DMS 273 treated with DMSO at 0.1 percent for 48 hours (cell line): ENCODE measurements around the gene AACS.
"Not testable (repeated sequence)": the region's sequence is repeated elsewhere in the genome, so short reads cannot be mapped to it uniquely, and the experiment has no call there.

Experiments used
- DNase-seq: peaks from one replicate; lab custom pipeline; 2025; lab: John Stamatoyannopoulos, UW

Gene AACS

DNA sequence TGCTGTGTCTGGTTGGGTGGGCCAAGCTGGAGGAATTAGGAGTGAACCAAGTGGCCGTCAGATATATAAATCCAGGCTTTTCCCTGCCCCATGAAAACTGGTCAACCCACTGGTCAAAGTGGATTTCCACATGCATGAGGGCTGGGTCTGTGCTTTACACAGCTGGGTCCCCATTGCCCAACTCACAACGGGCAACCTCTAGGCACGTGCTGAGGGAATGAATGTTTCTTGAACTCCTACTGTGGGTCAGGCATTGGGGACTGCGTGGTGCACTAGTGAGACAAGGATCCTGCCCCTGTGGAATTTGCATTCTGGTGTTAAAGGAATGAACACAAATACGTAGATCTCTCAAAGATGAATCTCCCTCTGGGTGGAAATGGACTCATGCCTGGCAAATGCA lies 7.5 kb upstream of the AACS start:
- no peak for DNase-seq

DNA sequence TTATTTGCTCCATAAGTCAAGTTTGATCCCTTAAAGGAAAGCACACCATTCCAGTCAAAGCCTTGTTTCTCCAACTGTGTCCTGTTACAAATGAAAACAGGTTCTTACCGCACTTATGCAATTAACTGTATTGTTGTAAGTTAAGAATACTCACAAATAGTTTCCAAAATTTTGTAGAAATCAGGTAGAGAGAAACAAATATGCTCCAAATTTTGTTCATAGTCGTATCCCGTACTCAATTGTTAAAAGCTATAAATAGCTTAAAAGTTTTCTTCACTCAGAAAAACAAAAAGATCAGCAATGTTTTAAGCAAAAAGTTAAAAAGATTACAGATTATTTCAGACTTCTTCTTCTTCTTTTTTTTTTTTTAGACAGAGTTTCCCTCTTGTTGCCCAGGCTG lies 4.0 kb upstream of the AACS start:
- no peak for DNase-seq

- not testable (repeated sequence) for DNase-seq
Measured at GRCh38 chr12:125063522-125063921, 1.7 kb upstream of the AACS start.

GRCh38 chr12:125064492-125064891 lies 743 bp upstream of the AACS start:
- no peak for DNase-seq

DNA sequence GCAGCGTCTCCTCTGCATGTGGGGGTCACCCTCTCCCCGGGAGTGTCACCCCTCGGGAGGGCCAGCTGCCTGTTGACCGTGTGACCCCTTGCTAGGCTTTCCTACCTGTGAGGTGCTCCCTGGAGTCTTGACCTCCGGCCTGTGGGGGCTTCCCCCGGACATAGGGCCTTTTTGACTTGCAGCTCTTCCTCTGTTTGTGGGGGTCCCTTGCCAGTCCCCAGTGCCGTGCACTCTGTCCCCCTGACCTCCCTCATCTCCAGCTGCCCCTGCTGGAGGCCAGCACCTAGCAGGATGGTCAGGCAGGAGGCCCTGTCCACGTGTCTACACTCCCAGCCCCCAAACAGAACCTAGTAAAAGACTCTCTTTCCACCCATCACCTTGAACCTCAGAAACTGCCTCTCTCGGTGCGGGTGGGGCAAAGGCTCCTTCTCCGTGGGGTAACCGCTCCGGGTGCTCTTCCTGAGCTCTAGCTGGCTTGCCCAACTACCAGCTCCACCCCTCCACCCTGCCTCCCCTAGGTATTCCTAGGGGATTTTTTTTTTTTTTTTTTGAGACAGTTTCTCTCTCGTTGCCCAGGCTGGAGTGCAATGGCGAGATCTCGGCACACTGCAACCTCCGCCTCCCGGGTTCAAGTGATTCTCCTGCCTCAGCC lies 810 bp downstream of the AACS start:
- no peak for DNase-seq

DNA sequence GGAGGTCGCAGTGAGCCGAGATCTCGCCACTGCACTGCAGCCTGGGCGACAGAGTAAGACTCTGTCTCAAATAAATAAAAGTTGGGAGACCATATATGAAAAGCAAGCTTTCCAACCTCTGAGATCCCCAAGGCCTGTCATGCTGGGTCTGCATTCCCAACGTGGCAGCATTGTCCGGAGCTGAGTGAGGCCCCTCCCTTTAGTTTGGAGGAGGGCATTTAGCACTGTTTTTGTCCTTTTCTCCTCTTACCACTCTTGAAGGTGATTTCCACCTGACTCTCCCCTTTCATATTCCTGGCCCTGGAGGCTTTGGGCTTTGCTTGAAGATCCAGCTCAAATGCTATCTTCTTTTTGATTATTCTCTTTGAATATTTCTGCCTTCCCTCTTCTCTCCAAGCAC lies 3.2 kb downstream of the AACS start:
- no peak for DNase-seq

DNA sequence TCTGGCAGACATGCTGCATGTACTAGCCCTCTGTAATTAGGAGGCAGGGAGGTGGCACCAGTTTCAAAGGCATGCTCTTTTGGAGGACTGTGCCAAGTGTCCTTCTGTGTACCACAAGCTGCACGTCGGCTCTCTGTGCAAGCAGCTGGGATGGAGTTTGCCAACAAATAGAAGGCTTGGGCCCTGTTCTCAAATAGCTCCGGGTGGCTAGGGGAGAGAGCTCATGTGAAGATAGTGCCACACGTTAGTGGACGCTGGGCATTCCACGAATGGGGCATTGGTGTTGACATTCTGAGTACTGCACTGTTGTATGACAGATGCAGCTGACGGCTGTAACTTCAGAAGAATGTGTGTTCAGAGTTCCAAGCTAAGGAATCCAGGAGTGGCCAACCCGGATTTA lies 4.4 kb downstream of the AACS start:
- DNase-seq = no peak

DNA sequence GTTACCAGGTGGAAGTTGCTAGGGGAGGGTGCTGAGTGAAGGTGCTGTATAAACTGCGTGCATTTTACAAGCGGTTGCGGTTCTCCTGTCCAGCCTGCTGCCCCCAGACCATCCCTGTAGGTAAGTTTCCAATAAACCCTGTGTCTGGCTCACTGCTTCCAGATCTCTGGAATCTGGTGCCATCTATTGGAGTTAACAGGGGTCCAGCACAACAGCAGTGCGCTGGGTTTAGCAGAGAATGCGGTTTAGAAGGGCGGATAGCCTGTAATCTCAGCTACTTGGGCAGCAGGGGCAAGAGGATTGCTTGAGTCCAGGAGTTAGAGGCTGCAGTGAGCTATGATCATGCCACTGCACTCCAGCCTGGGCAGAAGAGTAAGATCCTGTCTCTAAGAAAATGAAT lies 4.9 kb downstream of the AACS start:
- no peak for DNase-seq

DNA sequence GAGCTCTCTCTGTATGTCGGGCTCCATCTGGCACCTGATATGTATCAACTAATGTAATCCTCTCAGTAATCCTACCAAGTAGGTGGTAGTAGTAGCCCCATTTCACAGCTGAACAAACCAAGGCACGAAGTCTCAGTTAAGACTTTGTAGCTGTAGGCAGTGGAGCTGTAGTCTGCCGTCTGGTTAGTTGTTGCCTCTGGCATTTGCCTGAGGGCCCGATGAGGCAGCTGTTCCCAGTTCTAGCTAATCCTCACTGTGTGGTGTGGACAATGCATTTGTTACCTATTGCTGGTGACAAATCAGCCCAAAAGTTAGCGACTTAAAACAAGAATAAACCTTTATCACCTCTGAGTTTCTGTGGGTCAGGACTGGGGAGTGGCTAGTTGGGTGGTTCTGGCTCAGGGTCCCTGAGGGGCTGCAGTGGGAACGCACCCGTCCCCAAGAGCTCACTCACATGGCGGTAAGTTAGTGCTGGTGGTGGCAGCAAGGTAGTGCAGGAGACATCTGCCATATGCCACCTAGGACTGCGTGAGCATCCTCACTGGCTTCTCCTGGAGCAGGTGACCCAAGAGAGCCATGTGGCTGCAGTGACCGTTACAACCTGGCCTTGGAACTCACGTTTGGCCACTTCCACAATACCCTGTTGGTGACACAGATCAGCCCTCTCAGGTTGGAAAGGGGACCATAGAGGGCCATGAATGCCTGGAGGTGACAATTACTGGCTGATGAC lies 5.6 kb downstream of the AACS start:
- no peak for DNase-seq

- no peak for DNase-seq
Measured at GRCh38 chr12:125071456-125071855, 6.2 kb downstream of the AACS start.

DNA sequence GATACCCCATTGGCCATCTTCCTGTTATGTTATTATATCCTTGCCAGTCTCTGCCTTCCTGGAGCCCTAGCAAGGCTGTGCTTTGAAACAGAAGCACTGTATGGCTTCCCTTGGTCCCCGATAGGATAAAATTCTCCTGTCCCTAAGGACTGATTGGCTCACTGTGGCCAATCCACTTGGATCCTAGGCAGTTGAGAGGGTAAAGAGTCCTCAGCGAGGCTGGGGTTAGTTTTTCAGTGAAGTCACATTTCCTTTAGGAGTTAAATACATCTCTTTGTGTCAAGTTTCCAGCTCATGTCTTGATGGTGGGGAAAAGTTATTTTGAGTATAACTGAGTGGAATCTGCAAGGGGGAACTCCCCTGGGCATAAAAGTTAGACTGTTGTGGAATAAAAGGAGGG lies 7.3 kb downstream of the AACS start:
- no peak for DNase-seq

- DNase-seq = not testable (repeated sequence)
Measured at GRCh38 chr12:125074294-125074693, 9.1 kb downstream of the AACS start.

DNA sequence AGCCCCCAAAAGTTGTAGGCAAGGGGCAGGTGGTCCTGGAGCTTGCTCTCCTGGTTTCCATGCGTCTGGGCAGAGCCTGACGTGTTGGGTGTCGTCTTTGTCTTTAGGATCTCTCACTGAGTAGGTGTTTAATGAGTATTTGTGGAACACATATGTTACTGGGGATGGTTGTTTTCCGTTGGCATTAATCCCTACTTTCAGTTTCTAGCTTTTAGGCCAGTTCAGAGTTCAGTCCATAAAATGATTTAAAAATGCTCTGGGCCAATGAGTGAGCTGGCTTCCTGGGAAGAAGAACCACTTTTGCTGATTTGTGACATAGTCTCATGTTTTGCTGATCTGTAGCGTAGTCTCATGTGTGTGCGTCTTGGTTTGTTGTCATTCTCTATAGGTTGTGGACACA lies 10.9 kb downstream of the AACS start:
- DNase-seq = no peak

GRCh38 chr12:125079084-125079483 lies 13.8 kb downstream of the AACS start:
- no peak for DNase-seq

DNA sequence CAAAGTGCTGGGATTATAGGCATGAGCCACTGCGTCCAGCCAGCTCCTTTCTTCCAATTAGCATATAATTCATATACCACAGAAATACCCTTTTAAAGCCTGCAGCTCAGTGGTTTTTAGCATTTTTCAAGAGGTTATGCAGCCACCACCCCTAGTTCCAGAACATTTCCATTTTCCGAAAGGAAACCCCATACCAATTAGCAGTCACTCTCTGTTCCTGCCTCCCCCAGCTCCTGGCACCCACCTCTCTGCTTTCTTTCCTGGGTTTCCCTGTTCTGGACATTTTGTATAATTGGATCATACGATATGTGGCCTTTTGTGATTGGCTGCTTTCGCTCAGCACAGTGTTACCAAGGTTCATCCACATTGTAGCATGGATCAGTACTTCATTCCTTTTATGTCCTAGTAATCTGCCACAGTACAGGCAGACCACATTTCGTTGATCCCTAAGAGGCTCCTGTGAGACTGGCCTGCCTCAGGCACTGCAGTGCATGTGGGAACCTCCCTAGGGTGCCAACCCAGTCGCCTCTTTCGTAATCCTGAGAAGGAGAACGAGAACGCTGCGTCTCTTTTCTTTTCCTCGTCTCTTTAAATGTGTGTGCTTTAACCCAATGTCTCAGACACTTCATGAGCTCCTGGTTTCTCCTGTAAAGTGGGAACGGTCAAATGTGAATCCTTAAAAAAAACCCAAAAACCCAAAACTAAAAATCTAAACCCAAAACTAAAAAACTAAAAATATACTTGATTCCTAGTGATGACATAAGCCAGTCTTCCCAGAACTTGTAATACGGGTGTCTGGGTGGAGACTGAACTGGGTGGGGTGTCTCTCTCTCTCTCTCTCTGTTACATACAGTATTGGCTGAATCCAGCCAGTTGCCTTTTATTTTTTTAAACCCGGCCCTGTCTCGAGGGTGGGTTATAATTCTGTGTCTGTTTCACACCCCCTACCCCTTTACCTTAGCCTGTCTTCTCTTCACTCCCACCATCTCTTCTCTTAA lies 14.7 kb downstream of the AACS start:
- no peak for DNase-seq

- no peak for DNase-seq
Measured at GRCh38 chr12:125081427-125081826, 16.2 kb downstream of the AACS start.

DNA sequence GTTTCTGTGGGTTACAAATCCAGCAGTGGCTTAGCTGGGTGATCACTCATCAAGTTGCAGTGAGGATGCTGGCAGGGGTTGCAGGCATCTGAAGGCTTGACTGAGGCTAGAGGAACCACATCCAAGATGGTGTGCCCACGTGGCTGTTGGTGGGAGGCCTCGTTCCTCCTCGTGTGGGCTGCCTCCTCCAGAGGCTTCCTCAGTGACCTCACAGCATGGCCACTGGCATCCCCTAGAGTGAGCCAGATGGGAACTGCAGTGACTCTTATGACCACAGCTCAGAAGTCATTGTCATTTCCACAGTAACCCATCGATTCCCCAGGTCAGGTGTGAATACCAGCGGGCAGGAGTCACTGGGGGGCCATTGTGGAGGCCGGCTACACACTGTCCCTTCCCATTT lies 17.8 kb downstream of the AACS start:
- DNase-seq = no peak

- DNase-seq = not testable (repeated sequence)
Measured at GRCh38 chr12:125088199-125088598, 23.0 kb downstream of the AACS start.

DNA sequence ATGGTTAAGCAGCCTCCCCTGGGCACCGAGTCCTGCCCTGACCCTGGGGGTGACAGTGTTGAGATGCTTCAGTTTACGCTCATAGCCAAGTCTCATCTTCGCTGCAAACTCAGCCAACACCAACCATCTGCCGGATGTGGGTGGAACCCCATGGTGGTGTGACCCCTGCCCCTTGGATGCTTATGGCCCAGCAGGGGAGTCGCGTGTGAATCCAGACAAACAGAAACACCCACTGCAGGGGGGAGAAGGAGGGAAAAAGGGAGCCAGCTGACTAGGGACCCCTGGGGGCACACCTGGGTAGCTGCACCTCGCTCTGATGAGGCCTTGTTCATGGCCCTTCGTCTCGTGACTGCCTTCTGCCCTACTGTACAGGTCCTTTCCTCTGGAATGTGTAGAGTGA lies 23.8 kb downstream of the AACS start:
- DNase-seq = no peak

DNA sequence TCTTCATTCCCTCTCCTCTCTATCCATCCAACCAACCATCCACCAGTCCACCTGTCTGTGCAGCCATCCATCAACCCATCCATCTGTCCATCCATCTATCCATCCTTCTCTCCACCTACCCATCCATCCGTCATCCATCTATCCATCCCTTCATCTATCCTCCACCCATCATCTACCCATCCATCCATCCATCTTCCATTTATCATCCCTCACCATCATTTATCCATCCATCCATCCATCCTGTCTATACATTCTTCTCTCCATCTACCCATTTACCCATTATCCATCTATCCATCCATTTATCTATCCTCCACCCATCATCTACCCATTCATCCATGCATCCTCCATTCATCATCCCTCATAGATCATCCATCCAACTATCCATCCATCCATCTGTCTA lies 24.4 kb downstream of the AACS start:
- no peak for DNase-seq

GRCh38 chr12:125090437-125090836 lies 25.2 kb downstream of the AACS start:
- DNase-seq = no peak

DNA sequence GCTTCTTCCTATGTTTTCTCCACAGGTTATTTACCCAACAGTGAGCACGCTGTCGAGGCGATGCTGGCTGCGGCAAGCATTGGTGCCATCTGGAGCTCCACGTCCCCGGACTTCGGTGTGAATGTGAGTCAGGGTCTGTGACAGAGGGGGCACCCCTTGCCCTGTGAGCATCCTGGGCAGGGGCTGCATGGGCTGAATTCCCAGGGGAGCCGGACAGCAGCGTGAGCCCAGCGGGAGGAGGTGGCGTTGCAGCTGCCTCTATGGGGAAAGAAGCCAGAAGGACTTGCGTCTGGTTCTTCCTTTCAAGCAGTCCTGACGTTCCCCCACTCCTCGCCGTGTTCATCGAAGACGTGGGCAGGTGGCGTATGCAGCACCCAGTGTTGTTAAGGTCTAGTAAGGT lies 26.2 kb downstream of the AACS start:
- no peak for DNase-seq
